Bronchial epithelial cell (primary cell): ENCODE measurements around the gene RPS29. TPM values are rescaled to one million over a fixed set of nuclear protein-coding genes. Genes with fewer than 3 reads are reported as not detected.
"Not testable (repeated sequence)": the region's sequence is repeated elsewhere in the genome, so short reads cannot be mapped to it uniquely, and the experiment has no call there.

Experiments
- DNase-seq: peaks from one replicate; pipeline ENCODE4 v3.0.0-alpha.2; 2010; ENCODE audit warnings: low read depth
- FAIRE-seq: peaks from 2 replicates; lab custom pipeline; 2011; peaks lifted over from hg19 to GRCh38; lab: Jason Lieb, UNC
- H3K27me3 ChIP-seq: 2 replicates; pipeline ENCODE4 v1.5.1; 2011; ENCODE audit warnings: low read length; ENCODE audit not compliant: control insufficient read depth, insufficient read depth
- H3K36me3 ChIP-seq: 2 replicates; pipeline ENCODE4 v1.5.1; 2011; ENCODE audit warnings: low read length; ENCODE audit not compliant: control insufficient read depth, insufficient read depth
- H3K4me3 ChIP-seq: 2 replicates; pipeline ENCODE4 v1.5.1; 2011; ENCODE audit warnings: mild to moderate bottlenecking, low read depth, low read length, control low read depth
- CTCF ChIP-seq: IDR thresholded peaks from 2 replicates; pipeline ENCODE4 v1.5.1; 2011; ENCODE audit warnings: mild to moderate bottlenecking, moderate library complexity, low read length, control low read depth, inconsistent platforms; ENCODE audit not compliant: insufficient read depth, severe bottlenecking
- total RNA-seq: library from RNA; depleted of rRNA; stranded (reverse); fragments of >200 nt; gene quantifications from 2 replicates; pipeline ENCODE4 v1.2.1, GENCODE V29; 2014

Gene RPS29
- total RNA-seq, 1 donor from 2014 or later = 1,155 TPM

GRCh38 chr14:49586673-49587460 is 687 bp upstream of the RPS29 start:
- peak; percentile 53 for TF ChIP-seq CTCF
- Histone ChIP-seq H3K4me3 (peak overlapping the region; percentile 74), H3K36me3 (peaks cover 8% of the 10 kb centered on the region), H3K27me3 (no peaks in the 10 kb centered on the region)
- FAIRE-seq = no peak
- peak; percentile 76 for DNase-seq

DNA sequence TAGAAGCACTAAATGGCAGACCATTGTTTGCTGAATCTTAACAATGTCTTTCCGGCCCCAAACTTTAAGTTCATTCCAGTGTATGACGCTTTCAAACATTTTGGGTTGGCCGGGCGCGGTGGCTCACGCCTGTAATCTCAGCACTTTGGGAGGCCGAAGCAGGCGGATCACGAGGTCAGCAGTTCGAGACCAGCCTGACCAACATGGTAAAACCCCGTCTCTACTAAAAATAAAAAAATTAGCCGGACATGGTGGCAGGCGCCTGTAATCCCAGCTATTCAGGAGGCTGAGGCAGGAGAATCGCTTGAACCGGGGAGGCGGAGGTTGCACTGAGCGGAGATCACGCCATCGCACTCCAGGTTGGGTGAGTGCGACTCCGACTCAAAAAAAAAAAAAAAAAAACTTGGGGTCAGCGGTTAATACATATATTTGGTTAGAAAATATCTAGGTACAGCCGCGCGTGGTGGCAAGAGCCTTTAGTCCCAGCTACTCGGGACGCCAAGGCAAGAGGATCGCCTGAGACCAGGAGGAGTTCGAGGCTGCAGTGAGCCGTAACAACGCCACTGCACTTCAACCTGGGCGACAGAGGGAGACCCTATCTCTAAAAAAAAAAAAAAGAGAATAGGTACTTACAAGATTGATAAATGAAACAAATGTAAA is 1.1 kb downstream of the RPS29 start:
- H3K36me3 ChIP-seq, FAIRE-seq, DNase-seq, H3K27me3 ChIP-seq: not testable (repeated sequence)
- peak overlapping the region; percentile 74 for H3K4me3 ChIP-seq

- no peaks in the 10 kb centered on the region for H3K27me3 ChIP-seq
- TF ChIP-seq CTCF = no peak
- H3K4me3 ChIP-seq = no peak overlapping the region
- FAIRE-seq (no peak), DNase-seq (no peak)
- peaks cover 8% of the 10 kb centered on the region for H3K36me3 ChIP-seq
Observed at GRCh38 chr14:49584058-49584457, 2.1 kb downstream of the RPS29 start.

- no peak for TF ChIP-seq CTCF
- Histone ChIP-seq H3K36me3 (peaks cover 8% of the 10 kb centered on the region), H3K4me3 (no peak overlapping the region), H3K27me3 (no peaks in the 10 kb centered on the region)
- DNase-seq (no peak), FAIRE-seq (no peak)
Observed at GRCh38 chr14:49583629-49584028, 2.6 kb downstream of the RPS29 start.

- no peak overlapping the region for H3K4me3 ChIP-seq
- peaks cover 10% of the 10 kb centered on the region for H3K36me3 ChIP-seq
- H3K27me3 ChIP-seq = no peaks in the 10 kb centered on the region
- no peak for TF ChIP-seq CTCF
- no peak for FAIRE-seq
- no peak for DNase-seq
Observed at GRCh38 chr14:49582113-49582977, 3.8 kb downstream of the RPS29 start.
